ENCODE data around the gene LRRC25. TPM values are rescaled to one million over a fixed set of nuclear protein-coding genes. Genes with fewer than 3 reads are reported as not detected.
A peak's percentile ranks its signal among the peaks of the same experiment; 100 is the strongest.

Gene LRRC25
- total and polyA plus RNA-seq, 2 donors (not counting 1 experiment from before 2014, with no cell fraction given): 0.10 to 1.2 TPM

DNA sequence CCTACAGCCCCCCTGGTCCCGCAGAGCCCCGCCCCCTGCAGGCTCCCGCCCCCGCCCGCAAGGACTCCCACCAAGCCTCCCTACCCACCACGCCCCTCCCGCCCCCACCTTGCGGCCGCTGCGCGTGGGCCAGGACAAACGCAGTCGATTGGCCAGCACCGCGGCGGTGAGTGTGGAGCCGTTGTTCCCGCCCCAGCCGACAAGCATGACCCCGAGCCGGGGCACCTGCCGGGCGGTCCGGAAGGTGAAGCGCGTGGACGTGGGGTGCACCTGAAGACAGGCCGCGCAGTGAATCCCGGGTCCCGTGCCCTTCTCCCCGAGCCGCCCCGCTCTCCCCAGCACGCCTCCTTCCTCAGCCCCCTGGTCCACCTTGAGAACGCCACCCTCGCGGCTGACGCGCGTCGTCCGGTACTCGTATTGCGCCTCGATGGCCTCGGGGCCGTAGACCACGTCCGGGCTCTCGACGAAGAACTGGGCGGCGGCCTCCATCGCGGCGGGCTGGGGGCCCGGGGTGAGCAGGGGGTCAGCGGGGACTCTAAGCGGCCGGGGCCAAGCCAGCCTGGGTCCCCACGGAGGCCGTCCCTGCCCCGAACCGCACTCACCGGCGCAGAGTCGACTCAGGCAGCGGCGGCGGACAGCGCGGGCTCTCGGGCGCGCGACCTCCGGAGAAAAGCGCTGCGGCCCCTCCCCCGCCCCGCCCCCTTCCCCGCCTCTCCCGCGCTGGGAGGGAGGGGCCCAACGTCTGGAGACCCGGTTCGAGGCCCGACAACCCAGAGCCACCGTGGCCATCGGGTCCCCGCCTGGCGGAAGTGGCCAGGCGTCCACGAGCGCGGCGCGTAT, 40.3 kb upstream of the LRRC25 start, which contains the start of gene ISYNA1:
Gene ISYNA1, minus strand, starts transcription at position 643 of the 840 bp plus-strand sequence. Its CDS starts 154 bp downstream, at position 489.
- peak within 1 kb of the TSS; percentile 74 for H3K4me2 ChIP-seq (ENCODE audit: extremely low read depth, insufficient read depth, low read length)
- H3K4me1 ChIP-seq (ENCODE audit: control insufficient read depth, extremely low read depth, insufficient read depth, low read length): peaks cover 10% of the 10 kb centered on the region
- H4K20me1 ChIP-seq (ENCODE audit: control insufficient read depth, extremely low read depth, insufficient read depth, low read length): no peaks in the 10 kb centered on the region
- no peak within 1 kb of the TSS for H3K27ac ChIP-seq (ENCODE audit: insufficient read depth, low read length)
- H2AFZ ChIP-seq (ENCODE audit: low read length): no peak within 1 kb of the TSS
- H3K9ac ChIP-seq (ENCODE audit: insufficient read depth, low read length): peak within 1 kb of the TSS; percentile 8
- H3K4me3 ChIP-seq (replicated peaks in 1 of 4; ENCODE audit: control extremely low read depth in 1 of 4, insufficient read depth in 1 of 4, low read depth in 3 of 4, low read length in 4 of 4): peak within 1 kb of the TSS; percentile 28 to 61 (median 41)
- H3K27me3 ChIP-seq (ENCODE audit: control insufficient read depth, insufficient read depth, low read length): no peaks in the 10 kb centered on the region
- H3K9me3 ChIP-seq (ENCODE audit: control insufficient read depth, insufficient read depth, low read depth, low read length): no peaks in the 10 kb centered on the region
- H3K36me3 ChIP-seq (ENCODE audit: control insufficient read depth, insufficient read depth, low read length): peaks cover 13% of the 10 kb centered on the region
- H3K79me2 ChIP-seq (ENCODE audit: control insufficient read depth, insufficient read depth, low read length): no peaks in the 10 kb centered on the region
- TF ChIP-seq, protein P1, sequence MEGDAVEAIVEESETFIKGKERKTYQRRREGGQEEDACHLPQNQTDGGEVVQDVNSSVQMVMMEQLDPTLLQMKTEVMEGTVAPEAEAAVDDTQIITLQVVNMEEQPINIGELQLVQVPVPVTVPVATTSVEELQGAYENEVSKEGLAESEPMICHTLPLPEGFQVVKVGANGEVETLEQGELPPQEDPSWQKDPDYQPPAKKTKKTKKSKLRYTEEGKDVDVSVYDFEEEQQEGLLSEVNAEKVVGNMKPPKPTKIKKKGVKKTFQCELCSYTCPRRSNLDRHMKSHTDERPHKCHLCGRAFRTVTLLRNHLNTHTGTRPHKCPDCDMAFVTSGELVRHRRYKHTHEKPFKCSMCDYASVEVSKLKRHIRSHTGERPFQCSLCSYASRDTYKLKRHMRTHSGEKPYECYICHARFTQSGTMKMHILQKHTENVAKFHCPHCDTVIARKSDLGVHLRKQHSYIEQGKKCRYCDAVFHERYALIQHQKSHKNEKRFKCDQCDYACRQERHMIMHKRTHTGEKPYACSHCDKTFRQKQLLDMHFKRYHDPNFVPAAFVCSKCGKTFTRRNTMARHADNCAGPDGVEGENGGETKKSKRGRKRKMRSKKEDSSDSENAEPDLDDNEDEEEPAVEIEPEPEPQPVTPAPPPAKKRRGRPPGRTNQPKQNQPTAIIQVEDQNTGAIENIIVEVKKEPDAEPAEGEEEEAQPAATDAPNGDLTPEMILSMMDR (conservative IDR thresholded peaks at IDR 0.05 in 1 of 2, IDR thresholded peaks at IDR 0.05 in 1 of 2; ENCODE audit: low read depth in 1 of 2, low read length in 2 of 2): no peak
- TF ChIP-seq EZH2 (IDR thresholded peaks at IDR 0.05; ENCODE audit: low read length, missing control alignments): no peak
- peak in 1 of 2 donors; percentile 58 for DNase-seq (ENCODE audit: low read depth in 2 of 2)

DNA sequence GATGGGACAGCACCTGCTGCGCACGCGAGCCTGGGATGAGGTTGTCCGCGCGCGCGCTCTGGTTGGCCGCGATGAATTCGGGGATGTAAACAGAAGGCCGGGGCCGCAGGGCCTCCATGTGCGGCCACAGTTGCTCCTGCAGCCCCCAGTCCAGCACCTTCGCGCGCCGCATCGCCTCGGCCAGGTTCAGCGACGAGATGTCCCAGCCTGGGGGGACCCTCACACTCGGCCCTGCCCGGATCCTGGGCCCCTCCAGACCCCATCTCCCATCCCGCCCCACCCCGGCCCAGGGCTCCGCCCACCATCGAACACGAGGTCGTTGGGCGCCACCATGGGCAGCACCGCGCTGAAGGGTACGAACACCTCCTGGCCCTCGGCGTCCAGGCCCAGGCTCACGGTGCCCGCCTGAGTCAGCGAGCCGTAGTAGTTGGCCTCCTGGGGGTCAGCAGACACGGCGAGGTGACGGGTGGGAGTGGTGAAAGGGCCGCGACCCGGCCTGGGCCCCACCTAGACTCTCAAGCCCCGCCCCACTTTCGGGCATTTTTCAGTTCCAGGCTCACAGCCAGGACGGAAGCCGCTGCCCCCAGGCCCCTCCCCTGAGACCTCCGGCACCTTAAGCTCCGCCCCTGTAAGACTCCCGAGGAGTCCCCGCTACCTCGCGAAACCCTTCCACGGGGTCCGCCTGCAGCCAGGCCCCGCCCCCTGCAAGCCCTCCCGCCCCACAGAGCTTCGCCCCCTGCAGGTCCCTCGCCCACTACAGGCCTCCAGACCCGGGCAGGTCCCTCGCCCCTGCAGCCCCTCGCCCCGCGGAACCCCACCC, 39.5 kb upstream of the LRRC25 start:
- Histone ChIP-seq H2AFZ (ENCODE audit: low read length) (no peak overlapping the region), H3K9me3 (ENCODE audit: control insufficient read depth, insufficient read depth, low read depth, low read length) (no peaks in the 10 kb centered on the region), H3K27me3 (ENCODE audit: control insufficient read depth, insufficient read depth, low read length) (no peaks in the 10 kb centered on the region), H3K79me2 (ENCODE audit: control insufficient read depth, insufficient read depth, low read length) (no peaks in the 10 kb centered on the region), H3K36me3 (ENCODE audit: control insufficient read depth, insufficient read depth, low read length) (peaks cover 14% of the 10 kb centered on the region), H3K9ac (ENCODE audit: insufficient read depth, low read length) (no peak overlapping the region), H4K20me1 (ENCODE audit: control insufficient read depth, extremely low read depth, insufficient read depth, low read length) (no peaks in the 10 kb centered on the region), H3K4me1 (ENCODE audit: control insufficient read depth, extremely low read depth, insufficient read depth, low read length) (peaks cover 12% of the 10 kb centered on the region), H3K27ac (ENCODE audit: insufficient read depth, low read length) (no peak overlapping the region), H3K4me2 (ENCODE audit: extremely low read depth, insufficient read depth, low read length) (peak overlapping the region; percentile 51), H3K4me3 (replicated peaks in 1 of 4; ENCODE audit: control extremely low read depth in 1 of 4, insufficient read depth in 1 of 4, low read depth in 3 of 4, low read length in 4 of 4) (peak overlapping the region in 2 of 4 experiments; percentile 29 to 43)
- TF ChIP-seq EZH2 (IDR thresholded peaks at IDR 0.05; ENCODE audit: low read length, missing control alignments): no peak
- TF ChIP-seq, protein P1 (conservative IDR thresholded peaks at IDR 0.05 in 1 of 2, IDR thresholded peaks at IDR 0.05 in 1 of 2; ENCODE audit: low read depth in 1 of 2, low read length in 2 of 2): peak in 1 of 2 donors; percentile 9
- DNase-seq (ENCODE audit: low read depth in 2 of 2): peak; percentile 81 to 84
